IMR-90 (cell line): Measurements from ENCODE around the gene C16orf96. TPM values are rescaled to one million over a fixed set of nuclear protein-coding genes. Genes with fewer than 3 reads are reported as not detected.

Source experiments
- ATAC-seq: fragments of 200-7000 bp; cut with Tn5 transposase; 2 replicates; pipeline ENCODE4 v1.9.1; 2020; ENCODE audit warnings: low read depth, mild to moderate bottlenecking, moderate library complexity
- BruUV-seq: library from RNA; stranded (reverse); fragments of 400-500 nt; replicated peaks from 2 replicates; lab custom pipeline; 2021; lab: Mats Ljungman, UMichigan
- CTCF ChIA-PET: fragments of 300-600 bp; formaldehyde crosslinking; extraction: SDS; loops from one replicate; lab custom pipeline; 2021; ENCODE audit warnings: antibody characterized with exemption; lab: Yijun Ruan, JAX
- POLR2A ChIA-PET: fragments of 300-600 bp; sonication (Branson Sonifier 250); formaldehyde crosslinking; loops from one replicate; lab custom pipeline; 2022; ENCODE audit warnings: antibody characterized with exemption; ENCODE audit not compliant: unreplicated experiment; lab: Charles Lee
- DNase-seq: peaks from one replicate; pipeline ENCODE4 v3.0.0; 2013
- H2AFZ ChIP-seq: replicated peaks from 2 replicates; pipeline ENCODE3; 2013; ENCODE audit warnings: low read length, mild to moderate bottlenecking; ENCODE audit not compliant: poor library complexity
- H2AK5ac ChIP-seq: 2 replicates; pipeline ENCODE4 v1.6.1; 2013; ENCODE audit warnings: low read depth, low read length, inconsistent platforms
- H2AK9ac ChIP-seq: replicated peaks from 2 replicates; pipeline ENCODE3; 2013; ENCODE audit warnings: mild to moderate bottlenecking, low read depth, low read length, moderate library complexity; ENCODE audit not compliant: poor library complexity
- H2BK120ac ChIP-seq: 2 replicates; pipeline ENCODE4 v1.6.1; 2013; ENCODE audit warnings: low read depth, low read length, inconsistent platforms
- H2BK15ac ChIP-seq: 3 replicates; pipeline ENCODE4 v1.6.1; 2013; ENCODE audit warnings: low read depth, low read length, inconsistent platforms
- H2BK20ac ChIP-seq: 2 replicates; pipeline ENCODE4 v1.6.1; 2013; ENCODE audit warnings: low read depth, mild to moderate bottlenecking, inconsistent platforms, low read length, moderate library complexity
- H2BK5ac ChIP-seq: 2 replicates; pipeline ENCODE4 v1.6.1; 2013; ENCODE audit warnings: mild to moderate bottlenecking, low read depth, low read length, inconsistent platforms; ENCODE audit not compliant: poor library complexity, severe bottlenecking
- H3K14ac ChIP-seq: replicated peaks from 2 replicates; pipeline ENCODE4 v1.6.1; 2013; ENCODE audit warnings: low read depth, low read length, inconsistent platforms
- H3K18ac ChIP-seq: 2 replicates; pipeline ENCODE4 v1.6.1; 2013; ENCODE audit warnings: low read depth, low read length, control low read depth
- H3K23ac ChIP-seq: 2 replicates; pipeline ENCODE4 v1.6.1; 2013; ENCODE audit warnings: low read depth, low read length, inconsistent platforms
- H3K27ac ChIP-seq: 2 replicates; pipeline ENCODE4 v1.5.1; 2013; ENCODE audit warnings: mild to moderate bottlenecking, control low read depth, low read length; ENCODE audit not compliant: insufficient read depth
- H3K27me3 ChIP-seq: 2 replicates; pipeline ENCODE4 v1.6.1; 2013; ENCODE audit warnings: low read length; ENCODE audit not compliant: control insufficient read depth, insufficient read depth
- H3K36me3 ChIP-seq: 2 replicates; pipeline ENCODE4 v1.6.1; 2013; ENCODE audit warnings: low read length, mixed read lengths; ENCODE audit not compliant: control insufficient read depth, insufficient read depth
- H3K4ac ChIP-seq: 2 replicates; pipeline ENCODE4 v1.6.1; 2013; ENCODE audit warnings: low read depth, low read length, inconsistent platforms
- H3K4me1 ChIP-seq: 2 replicates; pipeline ENCODE4 v1.6.1; 2013; ENCODE audit warnings: low read length, mixed read lengths; ENCODE audit not compliant: control insufficient read depth, insufficient read depth
- H3K4me2 ChIP-seq: 2 replicates; pipeline ENCODE4 v1.6.1; 2013; ENCODE audit warnings: low read depth, mild to moderate bottlenecking, control low read depth, low read length, moderate library complexity
- H3K4me3 ChIP-seq: 2 replicates; pipeline ENCODE4 v1.5.1; 2013; ENCODE audit warnings: low read depth, mild to moderate bottlenecking, control low read depth, low read length, moderate library complexity; ENCODE audit not compliant: insufficient read depth
- H3K56ac ChIP-seq: 2 replicates; pipeline ENCODE4 v1.6.1; 2013; ENCODE audit warnings: low read length, inconsistent platforms; ENCODE audit not compliant: insufficient read depth; ENCODE audit errors: extremely low read depth
- H3K79me1 ChIP-seq, 2 experiments: 2 replicates each; pipeline ENCODE4 v1.6.1; 2013; ENCODE audit warnings: low read length in 2 of 2, inconsistent platforms in 1 of 2, low read depth in 1 of 2
- H3K9ac ChIP-seq: 2 replicates; pipeline ENCODE4 v1.6.1; 2013; ENCODE audit warnings: low read depth, low read length, control low read depth
- H3K9me1 ChIP-seq: 2 replicates; pipeline ENCODE4 v1.6.1; 2013; ENCODE audit warnings: low read length, inconsistent platforms; ENCODE audit not compliant: insufficient read depth
- H3K9me3 ChIP-seq: 2 replicates; pipeline ENCODE4 v1.6.1; 2013; ENCODE audit warnings: low read length; ENCODE audit not compliant: control insufficient read depth, insufficient read depth
- H4K20me1 ChIP-seq: 2 replicates; pipeline ENCODE4 v1.6.1; 2013; ENCODE audit warnings: low read length, inconsistent platforms; ENCODE audit not compliant: insufficient read depth
- H4K5ac ChIP-seq: 2 replicates; pipeline ENCODE4 v1.6.1; 2013; ENCODE audit warnings: mild to moderate bottlenecking, low read depth, low read length, control low read depth
- H4K8ac ChIP-seq, 2 experiments: 2 replicates each; pipeline ENCODE4 v1.6.1; 2013; ENCODE audit warnings: low read depth in 2 of 2, low read length in 2 of 2, control low read depth in 1 of 2, inconsistent platforms in 1 of 2
- H4K91ac ChIP-seq: 2 replicates; pipeline ENCODE4 v1.6.1; 2013; ENCODE audit warnings: low read depth, low read length, inconsistent platforms; ENCODE audit not compliant: insufficient read depth
- CEBPB ChIP-seq: IDR thresholded peaks from 2 replicates; pipeline ENCODE4 v1.6.1; 2012; ENCODE audit warnings: low read depth, low read length, improper control_type of control experiment
- CHD1 ChIP-seq: IDR thresholded peaks from 2 replicates; pipeline ENCODE4 v1.6.1; 2012; ENCODE audit warnings: low read depth, low read length, improper control_type of control experiment
- MAFK ChIP-seq: IDR thresholded peaks from 2 replicates; pipeline ENCODE4 v1.6.1; 2012; ENCODE audit warnings: low read depth, low read length, improper control_type of control experiment
- MXI1 ChIP-seq: IDR thresholded peaks from 2 replicates; pipeline ENCODE4 v1.6.1; 2012; ENCODE audit warnings: low read depth, mild to moderate bottlenecking, low read length, moderate library complexity, borderline replicate concordance
- NFE2L2 ChIP-seq: fragments of 150-350 bp; IDR thresholded peaks from 2 replicates; pipeline ENCODE4 v1.6.1; 2016; ENCODE audit warnings: low read depth, mild to moderate bottlenecking, low read length
- POLR2A ChIP-seq: IDR thresholded peaks from 2 replicates; pipeline ENCODE4 v1.6.1; 2012; ENCODE audit warnings: mild to moderate bottlenecking, low read depth, low read length
- RAD21 ChIP-seq: IDR thresholded peaks from 2 replicates; pipeline ENCODE4 v1.6.1; 2012; ENCODE audit warnings: low read length, improper control_type of control experiment
- RCOR1 ChIP-seq: IDR thresholded peaks from 2 replicates; pipeline ENCODE4 v1.6.1; 2012; ENCODE audit warnings: mild to moderate bottlenecking, low read length, improper control_type of control experiment; ENCODE audit not compliant: insufficient replicate concordance
- RFX5 ChIP-seq: IDR thresholded peaks from 2 replicates; pipeline ENCODE4 v1.8.0; 2012; ENCODE audit warnings: low read depth, mild to moderate bottlenecking, low read length, moderate library complexity
- SMC3 ChIP-seq: fragments of 150-350 bp; IDR thresholded peaks from 2 replicates; pipeline ENCODE4 v1.6.1; 2016; ENCODE audit warnings: low read depth, mild to moderate bottlenecking, antibody characterized with exemption, low read length, moderate library complexity
- WGBS, 2 experiments: methylation state at CpG; one replicate each; pipeline versions ENCODE4 v1.1.5 to v1.1.7; 2013; ENCODE audit warnings: missing lambda C conversion rate in 2 of 2; ENCODE audit not compliant: insufficient read length in 1 of 2; ENCODE audit errors: extremely low coverage in 2 of 2; 5-methylcytosine and 5-hydroxymethylcytosine counted together
- dilution Hi-C: fragments of 300-500 bp; cut with HindIII; formaldehyde crosslinking; loops from one replicate; pipeline ENCODE4 v1.14.3; 2018; ENCODE audit warnings: low sequenced_read_pairs; ENCODE audit not compliant: unreplicated experiment
- in situ Hi-C: fragments of 300-500 bp; cut with MboI; formaldehyde crosslinking; loops from 3 replicates; pipeline ENCODE4 v1.14.3; 2019; ENCODE audit warnings: low sequenced_read_pairs, inconsistent platforms, mixed read lengths
- intact Hi-C: fragments of 100-400 bp; cut with micrococcal nuclease; formaldehyde crosslinking; loops from 2 replicates; pipeline ENCODE4 v1.10.0; 2022
- polyA plus RNA-seq, 3 experiments: library from polyadenylated mRNA; depleted of rRNA; stranded (reverse); fragments of >200 nt; gene quantifications; 2 replicates each; pipeline ENCODE4 v1.2.3, GENCODE V29; 2012; ENCODE audit warnings: low replicate concordance in 1 of 3
- total RNA-seq: library from RNA; depleted of rRNA; stranded (reverse); fragments of >200 nt; gene quantifications from 2 replicates; pipeline ENCODE4 v1.2.3, GENCODE V29; 2012
- TF ChIP-seq, protein P1 (sequence below): conservative IDR thresholded peaks from 2 replicates; pipeline ENCODE4 v1.5.1; 2012; ENCODE audit warnings: mild to moderate bottlenecking, low read depth, low read length, improper control_type of control experiment
- TF ChIP-seq, protein P2 (sequence below): fragments of 150-350 bp; IDR thresholded peaks from 2 replicates; pipeline ENCODE4 v1.6.1; 2016; ENCODE audit warnings: low read depth, mild to moderate bottlenecking, low read length, moderate library complexity, borderline replicate concordance

C16orf96 gene
- total and polyA plus RNA-seq, 2 of the 4 experiments (the other 2 are of a cell fraction), result not detected

DNA sequence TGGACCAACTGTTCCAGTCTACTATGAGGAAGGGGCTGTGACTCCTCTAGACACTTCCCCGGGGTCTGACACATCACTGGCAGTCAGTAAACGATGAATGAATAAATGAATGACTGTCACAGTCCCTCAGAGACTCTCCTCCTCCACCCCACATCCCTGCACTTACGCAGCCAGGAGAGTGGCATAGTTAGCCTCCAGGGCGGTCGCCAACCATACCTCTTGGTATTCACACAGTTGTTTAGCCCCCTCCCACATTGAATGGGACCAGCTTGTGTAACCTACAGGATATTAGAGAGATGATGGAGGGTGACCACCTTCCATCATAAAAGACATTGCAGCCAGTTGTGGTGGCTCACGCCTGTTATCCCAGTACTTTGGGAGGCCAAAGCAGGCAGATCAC, 32.8 kb downstream of the C16orf96 start:
- ChIA-PET POLR2A (no interaction called here), CTCF (no interaction called here)
- WGBS, 2 experiments, result no CpG with 5 or more reads among the region's 6 CpGs
- no peaks in the 10 kb centered on the region for H3K36me3 ChIP-seq
- no peak overlapping the region for H3K14ac ChIP-seq
- H3K9ac ChIP-seq, result no peak overlapping the region
- H4K8ac ChIP-seq, result no peak overlapping the region
- H3K18ac ChIP-seq, result no peak overlapping the region
- H3K79me1 ChIP-seq, result no peaks in the 10 kb centered on the region
- H4K20me1 ChIP-seq, result no peaks in the 10 kb centered on the region
- no peak overlapping the region for H3K56ac ChIP-seq
- intact Hi-C loops (no loop called here), dilution Hi-C loops (no loop called here), in situ Hi-C loops (no loop called here)
- H3K4me1 ChIP-seq, result no peaks in the 10 kb centered on the region
- no peak overlapping the region for H3K27ac ChIP-seq
- no peak overlapping the region for H3K4me3 ChIP-seq
- no peaks in the 10 kb centered on the region for H3K9me1 ChIP-seq
- DNase-seq (no peak), ATAC-seq (no peak)
- H2BK15ac ChIP-seq, result no peak overlapping the region
- H4K91ac ChIP-seq, result no peak overlapping the region
- no peak overlapping the region for H2AK9ac ChIP-seq
- H2BK20ac ChIP-seq, result no peak overlapping the region
- TF ChIP-seq SMC3, result no peak
- no peak for TF ChIP-seq MAFK
- TF ChIP-seq RAD21, result no peak
- TF ChIP-seq, protein P1, sequence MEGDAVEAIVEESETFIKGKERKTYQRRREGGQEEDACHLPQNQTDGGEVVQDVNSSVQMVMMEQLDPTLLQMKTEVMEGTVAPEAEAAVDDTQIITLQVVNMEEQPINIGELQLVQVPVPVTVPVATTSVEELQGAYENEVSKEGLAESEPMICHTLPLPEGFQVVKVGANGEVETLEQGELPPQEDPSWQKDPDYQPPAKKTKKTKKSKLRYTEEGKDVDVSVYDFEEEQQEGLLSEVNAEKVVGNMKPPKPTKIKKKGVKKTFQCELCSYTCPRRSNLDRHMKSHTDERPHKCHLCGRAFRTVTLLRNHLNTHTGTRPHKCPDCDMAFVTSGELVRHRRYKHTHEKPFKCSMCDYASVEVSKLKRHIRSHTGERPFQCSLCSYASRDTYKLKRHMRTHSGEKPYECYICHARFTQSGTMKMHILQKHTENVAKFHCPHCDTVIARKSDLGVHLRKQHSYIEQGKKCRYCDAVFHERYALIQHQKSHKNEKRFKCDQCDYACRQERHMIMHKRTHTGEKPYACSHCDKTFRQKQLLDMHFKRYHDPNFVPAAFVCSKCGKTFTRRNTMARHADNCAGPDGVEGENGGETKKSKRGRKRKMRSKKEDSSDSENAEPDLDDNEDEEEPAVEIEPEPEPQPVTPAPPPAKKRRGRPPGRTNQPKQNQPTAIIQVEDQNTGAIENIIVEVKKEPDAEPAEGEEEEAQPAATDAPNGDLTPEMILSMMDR, result no peak
- no peak for TF ChIP-seq POLR2A
- TF ChIP-seq CHD1, result no peak
- no peak for TF ChIP-seq NFE2L2
- TF ChIP-seq CEBPB, result no peak
- TF ChIP-seq RFX5, result no peak
- no peak for TF ChIP-seq MXI1
- TF ChIP-seq, protein P2, sequence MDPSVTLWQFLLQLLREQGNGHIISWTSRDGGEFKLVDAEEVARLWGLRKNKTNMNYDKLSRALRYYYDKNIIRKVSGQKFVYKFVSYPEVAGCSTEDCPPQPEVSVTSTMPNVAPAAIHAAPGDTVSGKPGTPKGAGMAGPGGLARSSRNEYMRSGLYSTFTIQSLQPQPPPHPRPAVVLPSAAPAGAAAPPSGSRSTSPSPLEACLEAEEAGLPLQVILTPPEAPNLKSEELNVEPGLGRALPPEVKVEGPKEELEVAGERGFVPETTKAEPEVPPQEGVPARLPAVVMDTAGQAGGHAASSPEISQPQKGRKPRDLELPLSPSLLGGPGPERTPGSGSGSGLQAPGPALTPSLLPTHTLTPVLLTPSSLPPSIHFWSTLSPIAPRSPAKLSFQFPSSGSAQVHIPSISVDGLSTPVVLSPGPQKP, result no peak
- TF ChIP-seq RCOR1, result no peak
- no peak overlapping the region for H4K5ac ChIP-seq
- peaks cover 14% of the 10 kb centered on the region for H3K9me3 ChIP-seq
- no TSS peak for BruUV-seq
- H3K27me3 ChIP-seq, result peaks cover 46% of the 10 kb centered on the region
- no peak overlapping the region for H2BK120ac ChIP-seq
- no peak overlapping the region for H2BK5ac ChIP-seq
- no peak overlapping the region for H3K4me2 ChIP-seq
- no peak overlapping the region for H2AK5ac ChIP-seq
- no peak overlapping the region for H3K4ac ChIP-seq
- H3K23ac ChIP-seq, result no peak overlapping the region
- H2AFZ ChIP-seq, result no peak overlapping the region
